K562 (cell line): ENCODE measurements around the gene OPRM1. TPM values are rescaled to one million over a fixed set of nuclear protein-coding genes. Genes with fewer than 3 reads are reported as not detected.
"Not testable (repeated sequence)": the region's sequence is repeated elsewhere in the genome, so short reads cannot be mapped to it uniquely, and the experiment has no call there.

Experiments
- ATAC-seq: fragments of 200-7000 bp; cut with Tn5 transposase; 3 replicates; pipeline ENCODE4 v1.9.1; 2020; ENCODE audit warnings: moderate library complexity
- BruUV-seq: library from RNA; stranded (reverse); fragments of 400-500 nt; replicated peaks from 2 replicates; lab custom pipeline; 2021; lab: Mats Ljungman, UMichigan
- CTCF ChIA-PET: fragments of 300-600 bp; formaldehyde crosslinking; extraction: SDS; loops from one replicate; lab custom pipeline; 2021; ENCODE audit warnings: low intra/inter-chr PET ratio; lab: Yijun Ruan, JAX
- POLR2A ChIA-PET: fragments of 300-600, 350-650 bp; sonication (Branson Sonifier 250); formaldehyde crosslinking; extraction: SDS; loops from one replicate; lab custom pipeline; 2021; ENCODE audit warnings: antibody characterized with exemption, inconsistent platforms; lab: Yijun Ruan, JAX
- DNase-seq, 4 experiments: peaks; one replicate each; pipeline versions ENCODE4 v3.0.0 to v3.0.0-alpha.2; 2011 to 2018; ENCODE audit warnings: low spot score in 3 of 4, mixed read lengths in 3 of 4; ENCODE audit errors: extremely low read depth in 1 of 4
- FAIRE-seq: peaks from 2 replicates; lab custom pipeline; 2011; peaks lifted over from hg19 to GRCh38; lab: Jason Lieb, UNC
- H2AFZ ChIP-seq: 2 replicates; pipeline ENCODE4 v1.6.0; 2011; ENCODE audit warnings: low read depth, low read length, control low read depth, inconsistent platforms
- H3K27ac ChIP-seq: fragments of 200-600 bp; 3 replicates; pipeline ENCODE4 v1.8.0; 2011; ENCODE audit warnings: low read depth, mild to moderate bottlenecking, control low read depth, inconsistent platforms, low read length, moderate library complexity, mixed read lengths; ENCODE audit errors: extremely low read depth
- H3K27me3 ChIP-seq, 2 experiments: fragments of 300-600 bp in 1 of 2; 2 replicates in 1 of 2; 3 replicates in 1 of 2; pipeline versions ENCODE4 v1.6.0 to v1.8.0; 2011; ENCODE audit warnings: inconsistent platforms in 2 of 2, low read length in 2 of 2, mild to moderate bottlenecking in 1 of 2, mixed read lengths in 1 of 2, moderate library complexity in 1 of 2; ENCODE audit not compliant: control insufficient read depth in 2 of 2, insufficient read depth in 2 of 2
- H3K36me3 ChIP-seq: fragments of 300-600 bp; 3 replicates; pipeline ENCODE4 v1.8.0; 2011; ENCODE audit warnings: mild to moderate bottlenecking, low read length, inconsistent platforms; ENCODE audit not compliant: control insufficient read depth, insufficient read depth
- H3K4me1 ChIP-seq, 2 experiments: fragments of 200-600 bp in 1 of 2; replicated peaks in 1 of 2; 2 replicates in 1 of 2; 3 replicates in 1 of 2; pipeline versions ENCODE4 v1.5.1 to v1.8.0; 2011; ENCODE audit warnings: inconsistent platforms in 2 of 2, low read length in 2 of 2, mild to moderate bottlenecking in 1 of 2, mixed read lengths in 1 of 2, moderate library complexity in 1 of 2; ENCODE audit not compliant: control insufficient read depth in 2 of 2, insufficient read depth in 2 of 2
- H3K4me2 ChIP-seq: 2 replicates; pipeline ENCODE4 v1.6.1; 2011; ENCODE audit warnings: low read length, control low read depth, inconsistent platforms, mixed read lengths; ENCODE audit not compliant: insufficient read depth
- H3K4me3 ChIP-seq: fragments of 200-600 bp; sonication (generic), shearing (Covaris generic); 2 replicates; pipeline ENCODE4 v1.5.1; 2016; ENCODE audit warnings: control low read depth, inconsistent platforms
- H3K79me2 ChIP-seq: fragments of 200-600 bp; 3 replicates; pipeline ENCODE4 v1.8.0; 2011; ENCODE audit warnings: low read length, inconsistent platforms; ENCODE audit not compliant: control insufficient read depth, insufficient read depth
- H3K9ac ChIP-seq, 2 experiments: 2 replicates each; pipeline versions ENCODE4 v1.6.0 to v1.6.1; 2011; ENCODE audit warnings: low read depth in 2 of 2, low read length in 2 of 2, control low read depth in 1 of 2, inconsistent platforms in 1 of 2, mild to moderate bottlenecking in 1 of 2, mixed read lengths in 1 of 2; ENCODE audit not compliant: insufficient read depth in 1 of 2
- H3K9me1 ChIP-seq: one replicate; pipeline ENCODE4 v1.6.0; 2011; ENCODE audit warnings: inconsistent platforms, mild to moderate bottlenecking, low read length, moderate library complexity; ENCODE audit not compliant: control insufficient read depth, insufficient read depth
- H3K9me3 ChIP-seq: replicated peaks from 2 replicates; pipeline ENCODE4 v1.5.1; 2011; ENCODE audit warnings: low read depth, low read length, inconsistent platforms; ENCODE audit not compliant: control insufficient read depth, insufficient read depth
- H4K20me1 ChIP-seq: replicated peaks from 2 replicates; pipeline ENCODE4 v1.6.1; 2011; ENCODE audit warnings: low read length, inconsistent platforms, mixed read lengths; ENCODE audit not compliant: control insufficient read depth, insufficient read depth
- TAF9B ChIP-seq: fragments of 450-650 bp; IDR thresholded peaks from 2 replicates; pipeline ENCODE4 v1.6.1; 2018; ENCODE audit warnings: mild to moderate bottlenecking; ENCODE audit not compliant: partially characterized antibody
- WGBS: fragments of 100-300 bp; shearing (Covaris generic); methylation state at CpG from one replicate; pipeline ENCODE4 v1.1.6; 2016; ENCODE audit warnings: low coverage, mixed read lengths; ENCODE audit not compliant: insufficient coverage; ENCODE audit errors: missing lambda C conversion rate; 5-methylcytosine and 5-hydroxymethylcytosine counted together
- in situ Hi-C: fragments of 300-500 bp; cut with MboI; formaldehyde crosslinking; loops from 4 replicates; pipeline ENCODE4 v1.15.0; 2018; ENCODE audit warnings: inconsistent platforms, mixed read lengths
- intact Hi-C: fragments of 100-400 bp; cut with micrococcal nuclease; formaldehyde crosslinking; loops from 2 replicates; pipeline ENCODE4 v1.14.2; 2022
- polyA plus RNA-seq, 8 experiments: library from polyadenylated mRNA; depleted of rRNA in 4 of 8; stranded (reverse) in 5 of 8; unstranded in 3 of 8; fragments of >200 nt; fragmentation: Nextera tagmentation in 2 of 8; fragmentation: Illumina TruSeq in 1 of 8; extraction: Ambion mirVana in 2 of 8; extraction: Trizol in 1 of 8; gene quantifications; 2 replicates each; pipeline versions ENCODE4 v1.2.1 to v1.2.3, GENCODE V29; 2011 to 2014; ENCODE audit warnings: inconsistent platforms in 1 of 8, missing spikeins in 1 of 8
- total RNA-seq, 7 experiments: library from RNA; depleted of rRNA in 6 of 7; stranded (reverse); fragments of >200 nt in 6 of 7; fragmentation: Illumina TruSeq in 2 of 7; extraction: Trizol in 2 of 7; gene quantifications; 2 replicates each; pipeline versions ENCODE4 v1.2.1 to v1.2.3, GENCODE V29; 2011 to 2021; ENCODE audit warnings: low replicate concordance in 1 of 7
- TF ChIP-seq, protein P1 (sequence below), 2 experiments: fragments of 450-650 bp in 1 of 2; sonication (generic) in 1 of 2; formaldehyde crosslinking in 1 of 2; IDR thresholded peaks in 1 of 2; conservative IDR thresholded peaks in 1 of 2; 2 replicates each; pipeline versions ENCODE4 v1.6.1 to v1.8.1; 2016 to 2023; ENCODE audit warnings: mild to moderate bottlenecking in 2 of 2, moderate library complexity in 2 of 2, inconsistent platforms in 1 of 2, missing genetic modification reagents in 1 of 2
- TF ChIP-seq, protein P2 (sequence below), 2 experiments: fragments of 450-650 bp in 1 of 2; sonication (generic) in 1 of 2; formaldehyde crosslinking in 1 of 2; IDR thresholded peaks; 2 replicates each; pipeline versions ENCODE4 v1.7.1 to v1.9.0; 2016 to 2022; ENCODE audit warnings: inconsistent platforms in 1 of 2, mild to moderate bottlenecking in 1 of 2, missing genetic modification reagents in 1 of 2

OPRM1 gene
- total and polyA plus RNA-seq, 9 of the 15 experiments (the other 6 are each of a cell fraction or from before 2014, with no cell fraction given), result not detected

DNA sequence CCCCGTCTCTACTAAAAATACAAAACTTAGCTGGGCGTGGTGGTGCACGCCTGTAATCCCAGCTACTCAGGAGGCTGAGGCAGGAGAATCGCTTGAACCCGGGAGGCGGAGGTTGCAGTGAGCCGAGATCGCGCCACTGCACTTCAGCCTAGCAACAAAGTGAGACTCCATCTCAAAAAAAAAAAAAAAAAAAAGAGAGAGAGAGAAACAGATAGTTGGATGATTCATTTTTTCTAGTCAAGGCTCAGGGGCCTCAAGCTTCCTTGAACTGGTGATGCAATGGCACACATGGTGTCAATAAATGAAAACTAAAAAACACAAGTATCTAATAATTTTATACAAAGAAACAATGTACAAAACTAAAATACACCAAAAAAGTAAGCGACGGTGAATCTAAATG, 202.0 kb downstream of the OPRM1 start:
- H3K9me1 ChIP-seq, H3K9me3 ChIP-seq, intact Hi-C loops, DNase-seq, FAIRE-seq, H3K36me3 ChIP-seq, H3K4me3 ChIP-seq, H3K4me1 ChIP-seq, ATAC-seq, H3K79me2 ChIP-seq, CTCF ChIA-PET, H2AFZ ChIP-seq, H3K27ac ChIP-seq, BruUV-seq, in situ Hi-C loops: not testable (repeated sequence)
- WGBS, result 3% methylated on average over 5 of the region's 11 CpGs
- POLR2A ChIA-PET, result interaction anchor here (0.6 kb wide), 1 partner anchor 836 kb away, joined by 3 read pairs; no protein-coding TSS in a partner anchor
- TF ChIP-seq, protein P1, sequence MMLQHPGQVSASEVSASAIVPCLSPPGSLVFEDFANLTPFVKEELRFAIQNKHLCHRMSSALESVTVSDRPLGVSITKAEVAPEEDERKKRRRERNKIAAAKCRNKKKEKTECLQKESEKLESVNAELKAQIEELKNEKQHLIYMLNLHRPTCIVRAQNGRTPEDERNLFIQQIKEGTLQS (IDR thresholded peaks at IDR 0.05), result peak; percentile 13; the same call in 1 of the 2 replicates
- TF ChIP-seq, protein P1 (CRISPR knock-in tag; conservative IDR thresholded peaks at IDR 0.05), result not testable (repeated sequence)
- TF ChIP-seq, all 486 proteins: peak for 1; not testable (repeated sequence) for 485
- H3K9ac ChIP-seq, H4K20me1 ChIP-seq, H3K4me2 ChIP-seq: not testable (repeated sequence)
- peaks cover 9 to 16% of the 10 kb centered on the region in 2 experiments; a peak in 3 of 5 replicates for H3K27me3 ChIP-seq

DNA sequence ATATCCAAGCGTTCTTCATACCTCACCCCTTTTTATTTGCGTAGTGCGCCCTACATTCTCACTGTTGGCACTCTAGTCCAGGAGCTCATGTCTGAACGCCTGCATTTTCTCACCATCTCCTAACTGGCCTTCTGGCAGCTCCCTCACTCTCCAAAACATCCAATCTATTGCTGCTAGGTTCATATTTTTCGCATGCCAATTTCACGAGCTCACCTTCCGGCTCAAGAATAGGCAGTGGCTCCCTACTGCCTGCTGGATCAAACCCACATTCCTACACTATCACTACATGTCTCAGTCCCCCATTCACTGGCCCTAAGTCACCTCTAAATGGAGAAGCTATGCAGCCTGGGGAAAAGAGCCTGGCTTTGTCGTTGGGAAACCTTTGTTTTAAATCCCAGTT, 202.5 kb downstream of the OPRM1 start:
- Histone ChIP-seq H3K79me2 (no peaks in the 10 kb centered on the region), H3K9ac (no peak overlapping the region), H3K4me2 (no peak overlapping the region), H3K9me1 (no peaks in the 10 kb centered on the region), H2AFZ (no peak overlapping the region), H3K9me3 (no peaks in the 10 kb centered on the region), H3K4me1 (no peaks in the 10 kb centered on the region), H3K27ac (no peak overlapping the region), H3K4me3 (no peak overlapping the region), H3K36me3 (no peaks in the 10 kb centered on the region), H4K20me1 (no peaks in the 10 kb centered on the region), H3K27me3 (peaks cover 9 to 16% of the 10 kb centered on the region in 2 experiments; a peak in 3 of 5 replicates)
- DNase-seq (no peak), FAIRE-seq (no peak), ATAC-seq (no peak)
- in situ Hi-C loops, result no loop called here
- intact Hi-C loops, result no loop called here
- ChIA-PET CTCF (no interaction called here), POLR2A (interaction anchor here (0.6 kb wide), 1 partner anchor 835 kb away, joined by 3 read pairs; no protein-coding TSS in a partner anchor)
- no TSS peak for BruUV-seq
- under 1% methylated on average over 8 of the region's 8 CpGs for WGBS
- TF ChIP-seq TAF9B, result no peak
- TF ChIP-seq, protein P2, sequence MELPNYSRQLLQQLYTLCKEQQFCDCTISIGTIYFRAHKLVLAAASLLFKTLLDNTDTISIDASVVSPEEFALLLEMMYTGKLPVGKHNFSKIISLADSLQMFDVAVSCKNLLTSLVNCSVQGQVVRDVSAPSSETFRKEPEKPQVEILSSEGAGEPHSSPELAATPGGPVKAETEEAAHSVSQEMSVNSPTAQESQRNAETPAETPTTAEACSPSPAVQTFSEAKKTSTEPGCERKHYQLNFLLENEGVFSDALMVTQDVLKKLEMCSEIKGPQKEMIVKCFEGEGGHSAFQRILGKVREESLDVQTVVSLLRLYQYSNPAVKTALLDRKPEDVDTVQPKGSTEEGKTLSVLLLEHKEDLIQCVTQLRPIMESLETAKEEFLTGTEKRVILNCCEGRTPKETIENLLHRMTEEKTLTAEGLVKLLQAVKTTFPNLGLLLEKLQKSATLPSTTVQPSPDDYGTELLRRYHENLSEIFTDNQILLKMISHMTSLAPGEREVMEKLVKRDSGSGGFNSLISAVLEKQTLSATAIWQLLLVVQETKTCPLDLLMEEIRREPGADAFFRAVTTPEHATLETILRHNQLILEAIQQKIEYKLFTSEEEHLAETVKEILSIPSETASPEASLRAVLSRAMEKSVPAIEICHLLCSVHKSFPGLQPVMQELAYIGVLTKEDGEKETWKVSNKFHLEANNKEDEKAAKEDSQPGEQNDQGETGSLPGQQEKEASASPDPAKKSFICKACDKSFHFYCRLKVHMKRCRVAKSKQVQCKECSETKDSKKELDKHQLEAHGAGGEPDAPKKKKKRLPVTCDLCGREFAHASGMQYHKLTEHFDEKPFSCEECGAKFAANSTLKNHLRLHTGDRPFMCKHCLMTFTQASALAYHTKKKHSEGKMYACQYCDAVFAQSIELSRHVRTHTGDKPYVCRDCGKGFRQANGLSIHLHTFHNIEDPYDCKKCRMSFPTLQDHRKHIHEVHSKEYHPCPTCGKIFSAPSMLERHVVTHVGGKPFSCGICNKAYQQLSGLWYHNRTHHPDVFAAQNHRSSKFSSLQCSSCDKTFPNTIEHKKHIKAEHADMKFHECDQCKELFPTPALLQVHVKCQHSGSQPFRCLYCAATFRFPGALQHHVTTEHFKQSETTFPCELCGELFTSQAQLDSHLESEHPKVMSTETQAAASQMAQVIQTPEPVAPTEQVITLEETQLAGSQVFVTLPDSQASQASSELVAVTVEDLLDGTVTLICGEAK (IDR thresholded peaks at IDR 0.05), result no peak
- TF ChIP-seq, protein P2 (CRISPR knock-in tag; IDR thresholded peaks at IDR 0.05), result no peak
